Measurements from ENCODE around the gene ISLR2. TPM values are rescaled to one million over a fixed set of nuclear protein-coding genes. Genes with fewer than 3 reads are reported as not detected.

Gene ISLR2
- total and polyA plus RNA-seq, 8 donors, result 1.3 to 8.4 (median 6.8) TPM

DNA sequence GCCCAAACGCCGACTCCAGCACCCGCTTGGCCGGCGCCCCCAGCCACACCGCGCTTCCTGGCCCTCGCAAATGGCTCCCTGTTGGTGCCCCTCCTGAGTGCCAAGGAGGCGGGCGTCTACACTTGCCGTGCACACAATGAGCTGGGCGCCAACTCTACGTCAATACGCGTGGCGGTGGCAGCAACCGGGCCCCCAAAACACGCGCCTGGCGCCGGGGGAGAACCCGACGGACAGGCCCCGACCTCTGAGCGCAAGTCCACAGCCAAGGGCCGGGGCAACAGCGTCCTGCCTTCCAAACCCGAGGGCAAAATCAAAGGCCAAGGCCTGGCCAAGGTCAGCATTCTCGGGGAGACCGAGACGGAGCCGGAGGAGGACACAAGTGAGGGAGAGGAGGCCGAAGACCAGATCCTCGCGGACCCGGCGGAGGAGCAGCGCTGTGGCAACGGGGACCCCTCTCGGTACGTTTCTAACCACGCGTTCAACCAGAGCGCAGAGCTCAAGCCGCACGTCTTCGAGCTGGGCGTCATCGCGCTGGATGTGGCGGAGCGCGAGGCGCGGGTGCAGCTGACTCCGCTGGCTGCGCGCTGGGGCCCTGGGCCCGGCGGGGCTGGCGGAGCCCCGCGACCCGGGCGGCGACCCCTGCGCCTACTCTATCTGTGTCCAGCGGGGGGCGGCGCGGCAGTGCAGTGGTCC, 3.5 kb downstream of the ISLR2 start:
- intact Hi-C loops (cut with DNase I), result no loop called here
- Histone ChIP-seq H3K4me3 (no peak overlapping the region), H3K27ac (no peak overlapping the region), H3K9me3 (no peaks in the 10 kb centered on the region), H3K36me3 (no peaks in the 10 kb centered on the region), H3K4me1 (peaks cover 11 to 52% of the 10 kb centered on the region in 2 donors), H3K27me3 (peaks cover 84 to 100% of the 10 kb centered on the region in 2 donors)
- no peak for DNase-seq
- TF ChIP-seq, protein P1, sequence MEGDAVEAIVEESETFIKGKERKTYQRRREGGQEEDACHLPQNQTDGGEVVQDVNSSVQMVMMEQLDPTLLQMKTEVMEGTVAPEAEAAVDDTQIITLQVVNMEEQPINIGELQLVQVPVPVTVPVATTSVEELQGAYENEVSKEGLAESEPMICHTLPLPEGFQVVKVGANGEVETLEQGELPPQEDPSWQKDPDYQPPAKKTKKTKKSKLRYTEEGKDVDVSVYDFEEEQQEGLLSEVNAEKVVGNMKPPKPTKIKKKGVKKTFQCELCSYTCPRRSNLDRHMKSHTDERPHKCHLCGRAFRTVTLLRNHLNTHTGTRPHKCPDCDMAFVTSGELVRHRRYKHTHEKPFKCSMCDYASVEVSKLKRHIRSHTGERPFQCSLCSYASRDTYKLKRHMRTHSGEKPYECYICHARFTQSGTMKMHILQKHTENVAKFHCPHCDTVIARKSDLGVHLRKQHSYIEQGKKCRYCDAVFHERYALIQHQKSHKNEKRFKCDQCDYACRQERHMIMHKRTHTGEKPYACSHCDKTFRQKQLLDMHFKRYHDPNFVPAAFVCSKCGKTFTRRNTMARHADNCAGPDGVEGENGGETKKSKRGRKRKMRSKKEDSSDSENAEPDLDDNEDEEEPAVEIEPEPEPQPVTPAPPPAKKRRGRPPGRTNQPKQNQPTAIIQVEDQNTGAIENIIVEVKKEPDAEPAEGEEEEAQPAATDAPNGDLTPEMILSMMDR (IDR thresholded peaks at IDR 0.05), result no peak
- no peak for ATAC-seq

DNA sequence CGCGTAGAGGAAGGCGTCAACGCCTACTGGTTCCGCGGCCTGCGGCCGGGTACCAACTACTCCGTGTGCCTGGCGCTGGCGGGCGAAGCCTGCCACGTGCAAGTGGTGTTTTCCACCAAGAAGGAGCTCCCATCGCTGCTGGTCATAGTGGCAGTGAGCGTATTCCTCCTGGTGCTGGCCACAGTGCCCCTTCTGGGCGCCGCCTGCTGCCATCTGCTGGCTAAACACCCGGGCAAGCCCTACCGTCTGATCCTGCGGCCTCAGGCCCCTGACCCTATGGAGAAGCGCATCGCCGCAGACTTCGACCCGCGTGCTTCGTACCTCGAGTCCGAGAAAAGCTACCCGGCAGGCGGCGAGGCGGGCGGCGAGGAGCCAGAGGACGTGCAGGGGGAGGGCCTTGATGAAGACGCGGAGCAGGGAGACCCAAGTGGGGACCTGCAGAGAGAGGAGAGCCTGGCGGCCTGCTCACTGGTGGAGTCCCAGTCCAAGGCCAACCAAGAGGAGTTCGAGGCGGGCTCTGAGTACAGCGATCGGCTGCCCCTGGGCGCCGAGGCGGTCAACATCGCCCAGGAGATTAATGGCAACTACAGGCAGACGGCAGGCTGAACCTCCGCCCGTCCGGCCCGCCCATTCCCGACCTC, 4.1 kb downstream of the ISLR2 start:
- TF ChIP-seq, protein P1 (IDR thresholded peaks at IDR 0.05), result peak in 1 of 2 donors; percentile 34
- Histone ChIP-seq H3K4me1 (peaks cover 7 to 45% of the 10 kb centered on the region in 2 donors), H3K27me3 (peaks cover 77 to 100% of the 10 kb centered on the region in 2 donors), H3K9me3 (no peaks in the 10 kb centered on the region), H3K27ac (no peak overlapping the region), H3K4me3 (no peak overlapping the region), H3K36me3 (no peaks in the 10 kb centered on the region)
- peak in 2 of 4 donors; percentile 51 to 85 for DNase-seq
- intact Hi-C loops (cut with DNase I), result no loop called here
- ATAC-seq, result peak; percentile 63

DNA sequence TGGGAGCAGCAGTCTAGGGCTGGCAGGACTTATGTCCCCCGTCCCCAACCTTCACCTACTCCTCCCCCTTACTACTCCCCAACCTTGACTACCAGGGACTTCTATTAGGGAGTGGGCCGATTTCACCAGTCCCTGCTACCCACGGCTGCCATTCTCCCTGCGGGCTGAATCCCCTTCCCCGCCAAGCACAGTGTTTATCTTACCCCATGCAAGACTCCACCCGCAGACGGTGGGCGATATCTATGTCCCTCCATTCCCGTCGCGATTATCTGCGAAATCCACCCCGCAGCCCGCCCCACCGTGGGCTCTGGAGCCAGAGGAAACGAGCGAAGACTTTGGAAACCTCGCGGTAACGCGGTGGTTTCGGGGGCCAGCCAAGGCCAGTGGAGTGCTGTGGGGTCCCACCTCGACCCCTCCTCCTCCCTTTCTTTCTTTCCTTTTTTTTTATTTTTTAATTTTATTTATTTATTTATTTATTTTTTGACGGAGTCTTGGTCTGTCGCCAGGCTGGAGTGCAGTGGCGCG, 4.7 kb downstream of the ISLR2 start:
- TF ChIP-seq, protein P1 (IDR thresholded peaks at IDR 0.05), result no peak
- ATAC-seq (no peak), DNase-seq (no peak)
- no peak overlapping the region for H3K27ac ChIP-seq
- no peaks in the 10 kb centered on the region for H3K9me3 ChIP-seq
- no peak overlapping the region for H3K4me3 ChIP-seq
- H3K27me3 ChIP-seq, result peaks cover 71 to 97% of the 10 kb centered on the region in 2 donors
- intact Hi-C loops (cut with DNase I), result no loop called here
- H3K4me1 ChIP-seq, result peaks cover 7 to 39% of the 10 kb centered on the region in 2 donors
- H3K36me3 ChIP-seq, result no peaks in the 10 kb centered on the region

DNA sequence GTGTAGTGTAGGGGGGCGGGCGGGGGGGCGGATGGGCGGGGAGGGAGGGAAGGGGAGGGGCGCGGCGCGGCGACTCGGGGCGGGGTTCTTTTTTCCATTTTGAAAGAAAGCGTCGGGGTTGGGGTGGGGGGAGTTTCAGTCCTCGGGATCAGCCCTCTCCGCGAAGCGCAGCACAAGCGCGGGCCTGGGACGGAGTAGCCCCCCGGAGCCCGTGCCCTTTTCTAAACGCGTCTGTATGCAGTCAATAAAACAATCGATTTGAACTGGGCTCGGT, 6.1 kb downstream of the ISLR2 start:
- H3K27me3 ChIP-seq, result peaks cover 57 to 89% of the 10 kb centered on the region in 2 donors
- H3K4me3 ChIP-seq, result peak overlapping the region; percentile 27 to 32
- intact Hi-C loops (cut with DNase I), result no loop called here
- H3K9me3 ChIP-seq, result no peaks in the 10 kb centered on the region
- ATAC-seq, result no peak
- no peaks in the 10 kb centered on the region for H3K36me3 ChIP-seq
- TF ChIP-seq, protein P1 (IDR thresholded peaks at IDR 0.05), result no peak
- no peak for DNase-seq
- H3K4me1 ChIP-seq, result peaks cover 7 to 32% of the 10 kb centered on the region in 2 donors
- peak overlapping the region; percentile 54 to 67 for H3K27ac ChIP-seq

DNA sequence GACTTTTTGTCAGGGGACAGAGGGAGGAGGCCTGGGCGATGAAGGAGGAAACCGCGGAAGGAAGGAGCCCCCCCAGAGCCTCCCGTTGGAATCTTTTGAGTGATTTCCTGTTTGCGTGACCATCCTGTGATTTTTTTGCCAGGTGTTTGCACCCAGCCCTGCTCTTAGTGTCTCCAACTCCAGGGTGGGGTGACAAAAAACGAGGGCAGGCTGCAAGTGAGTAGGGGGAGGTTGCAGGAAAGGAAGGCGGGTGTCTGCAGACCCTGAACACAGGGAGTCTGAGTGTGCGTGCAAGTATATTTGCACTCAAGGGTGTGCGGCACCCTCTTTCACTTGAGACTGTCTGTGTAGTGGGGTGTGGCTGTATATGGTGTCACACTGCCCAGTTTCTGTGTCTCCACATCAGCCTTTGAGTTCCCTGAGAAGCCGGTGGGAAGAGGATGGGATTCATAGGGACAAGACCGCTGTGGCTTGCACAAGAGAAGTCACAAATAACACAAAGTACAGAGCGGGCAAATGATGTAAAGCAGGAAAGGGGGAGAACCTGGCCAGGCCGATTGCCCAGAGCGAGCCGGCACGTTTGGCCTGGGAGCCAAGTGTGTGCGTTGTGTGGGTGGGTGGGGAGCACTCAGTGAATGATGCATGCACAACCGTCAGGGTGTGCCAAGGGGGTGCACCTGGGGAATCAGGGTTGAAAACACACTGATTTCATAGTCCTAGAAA, 6.6 kb downstream of the ISLR2 start:
- TF ChIP-seq, protein P1 (IDR thresholded peaks at IDR 0.05), result no peak
- peaks cover 7 to 32% of the 10 kb centered on the region in 2 donors for H3K4me1 ChIP-seq
- no peaks in the 10 kb centered on the region for H3K9me3 ChIP-seq
- DNase-seq, result no peak
- H3K4me3 ChIP-seq, result peak overlapping the region; percentile 27 to 32
- no peaks in the 10 kb centered on the region for H3K36me3 ChIP-seq
- H3K27ac ChIP-seq, result peak overlapping the region; percentile 54 to 67
- H3K27me3 ChIP-seq, result peaks cover 52 to 84% of the 10 kb centered on the region in 2 donors
- intact Hi-C loops (cut with DNase I), result no loop called here
- ATAC-seq, result no peak

Measured in left lung (tissue), 10 donors.